ENCODE measurements around the gene IGSF9. TPM values are rescaled to one million over a fixed set of nuclear protein-coding genes. Genes with fewer than 3 reads are reported as not detected.

The IGSF9 gene
- total and polyA plus RNA-seq, 2 of the 13 experiments (the other 11 are each of a cell fraction or from before 2014, with no cell fraction given), result 0.03 TPM; not detected in 1

DNA sequence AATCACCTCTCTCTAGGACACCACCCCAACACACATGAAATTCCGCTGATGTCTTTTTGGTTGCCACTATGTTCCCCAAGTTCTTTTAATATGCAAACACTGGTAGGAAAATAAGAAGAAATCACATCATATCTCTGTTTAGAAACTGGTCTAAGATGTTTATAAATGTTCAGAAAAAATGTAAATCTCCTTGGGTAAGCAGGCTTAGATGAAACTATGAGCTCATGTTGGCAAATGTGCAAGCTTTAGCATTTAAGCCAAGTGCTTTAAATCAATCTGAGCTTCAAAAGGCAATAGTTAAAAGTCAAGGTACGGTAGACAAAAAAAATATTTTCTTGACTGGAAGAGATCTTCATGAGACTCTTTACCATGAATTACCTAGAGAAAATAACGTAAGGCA lies 33.8 kb upstream of the IGSF9 start:
- H3K9me3 ChIP-seq (ENCODE audit: low read length), result no peaks in the 10 kb centered on the region
- H4K20me1 ChIP-seq (ENCODE audit: insufficient read depth, low read length), result no peaks in the 10 kb centered on the region
- no peaks in the 10 kb centered on the region for H3K79me2 ChIP-seq (ENCODE audit: insufficient read depth, low read length)
- no peak overlapping the region for H3K4me3 ChIP-seq (replicated peaks in 1 of 3; ENCODE audit: insufficient read depth in 1 of 3, low read depth in 2 of 3, low read length in 3 of 3)
- FAIRE-seq, result no peak
- no TSS peak for BruUV-seq (replicated peaks)
- H3K4me1 ChIP-seq (ENCODE audit: insufficient read depth, low read length), result no peaks in the 10 kb centered on the region
- peaks cover 1 to 10% of the 10 kb centered on the region in 2 experiments; a peak in 1 of 5 replicates for H3K27me3 ChIP-seq (ENCODE audit: control insufficient read depth in 1 of 2, insufficient read depth in 2 of 2, low read length in 2 of 2)
- CTCF ChIA-PET (ENCODE audit: low intra/inter-chr PET ratio, low total read pairs), result no interaction called here
- no peak overlapping the region for H3K9ac ChIP-seq (ENCODE audit: insufficient read depth, low read depth, low read length)
- no peak for DNase-seq (ENCODE audit: low spot score)
- no peak for ATAC-seq
- H3K27ac ChIP-seq (ENCODE audit: extremely low read length, insufficient read depth, low read length), result no peak overlapping the region
- in situ Hi-C loops (cut with HindIII; ENCODE audit: extremely low pct_ligation_motif_present, low pct_unique_long_range_greater_than_20kb), result no loop called here
- POLR2A ChIA-PET, result no interaction called here
- H3K4me2 ChIP-seq (ENCODE audit: low read depth, low read length), result no peak overlapping the region
- no peak overlapping the region for H2AFZ ChIP-seq (ENCODE audit: low read length)
- TF ChIP-seq, protein P1, sequence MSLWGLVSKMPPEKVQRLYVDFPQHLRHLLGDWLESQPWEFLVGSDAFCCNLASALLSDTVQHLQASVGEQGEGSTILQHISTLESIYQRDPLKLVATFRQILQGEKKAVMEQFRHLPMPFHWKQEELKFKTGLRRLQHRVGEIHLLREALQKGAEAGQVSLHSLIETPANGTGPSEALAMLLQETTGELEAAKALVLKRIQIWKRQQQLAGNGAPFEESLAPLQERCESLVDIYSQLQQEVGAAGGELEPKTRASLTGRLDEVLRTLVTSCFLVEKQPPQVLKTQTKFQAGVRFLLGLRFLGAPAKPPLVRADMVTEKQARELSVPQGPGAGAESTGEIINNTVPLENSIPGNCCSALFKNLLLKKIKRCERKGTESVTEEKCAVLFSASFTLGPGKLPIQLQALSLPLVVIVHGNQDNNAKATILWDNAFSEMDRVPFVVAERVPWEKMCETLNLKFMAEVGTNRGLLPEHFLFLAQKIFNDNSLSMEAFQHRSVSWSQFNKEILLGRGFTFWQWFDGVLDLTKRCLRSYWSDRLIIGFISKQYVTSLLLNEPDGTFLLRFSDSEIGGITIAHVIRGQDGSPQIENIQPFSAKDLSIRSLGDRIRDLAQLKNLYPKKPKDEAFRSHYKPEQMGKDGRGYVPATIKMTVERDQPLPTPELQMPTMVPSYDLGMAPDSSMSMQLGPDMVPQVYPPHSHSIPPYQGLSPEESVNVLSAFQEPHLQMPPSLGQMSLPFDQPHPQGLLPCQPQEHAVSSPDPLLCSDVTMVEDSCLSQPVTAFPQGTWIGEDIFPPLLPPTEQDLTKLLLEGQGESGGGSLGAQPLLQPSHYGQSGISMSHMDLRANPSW (CRISPR knock-in tag; IDR thresholded peaks at IDR 0.05; ENCODE audit: borderline replicate concordance), result no peak
- TF ChIP-seq ATRX (CRISPR knock-in tag; IDR thresholded peaks at IDR 0.05; ENCODE audit: borderline replicate concordance) (no peak), ZBTB3 (CRISPR knock-in tag; IDR thresholded peaks at IDR 0.05; ENCODE audit: borderline replicate concordance, low read depth) (no peak), ZFX (CRISPR knock-in tag; IDR thresholded peaks at IDR 0.05; ENCODE audit: low read depth) (no peak), JARID2 (CRISPR knock-in tag; IDR thresholded peaks at IDR 0.05; ENCODE audit: insufficient replicate concordance) (no peak), ZNF136 (CRISPR knock-in tag; IDR thresholded peaks at IDR 0.05; ENCODE audit: low read depth) (no peak), ONECUT2 (CRISPR knock-in tag; IDR thresholded peaks at IDR 0.05) (no peak), ZNF331 (CRISPR knock-in tag; IDR thresholded peaks at IDR 0.05) (no peak), ZNF569 (CRISPR knock-in tag; IDR thresholded peaks at IDR 0.05; ENCODE audit: borderline replicate concordance) (no peak), ZNF33B (CRISPR knock-in tag; IDR thresholded peaks at IDR 0.05) (no peak), ZBTB20 (CRISPR knock-in tag; IDR thresholded peaks at IDR 0.05; ENCODE audit: borderline replicate concordance, low read depth) (no peak), MIER2 (CRISPR knock-in tag; IDR thresholded peaks at IDR 0.05) (no peak), ZNF776 (CRISPR knock-in tag; IDR thresholded peaks at IDR 0.05) (no peak)
- TF ChIP-seq, protein P2, sequence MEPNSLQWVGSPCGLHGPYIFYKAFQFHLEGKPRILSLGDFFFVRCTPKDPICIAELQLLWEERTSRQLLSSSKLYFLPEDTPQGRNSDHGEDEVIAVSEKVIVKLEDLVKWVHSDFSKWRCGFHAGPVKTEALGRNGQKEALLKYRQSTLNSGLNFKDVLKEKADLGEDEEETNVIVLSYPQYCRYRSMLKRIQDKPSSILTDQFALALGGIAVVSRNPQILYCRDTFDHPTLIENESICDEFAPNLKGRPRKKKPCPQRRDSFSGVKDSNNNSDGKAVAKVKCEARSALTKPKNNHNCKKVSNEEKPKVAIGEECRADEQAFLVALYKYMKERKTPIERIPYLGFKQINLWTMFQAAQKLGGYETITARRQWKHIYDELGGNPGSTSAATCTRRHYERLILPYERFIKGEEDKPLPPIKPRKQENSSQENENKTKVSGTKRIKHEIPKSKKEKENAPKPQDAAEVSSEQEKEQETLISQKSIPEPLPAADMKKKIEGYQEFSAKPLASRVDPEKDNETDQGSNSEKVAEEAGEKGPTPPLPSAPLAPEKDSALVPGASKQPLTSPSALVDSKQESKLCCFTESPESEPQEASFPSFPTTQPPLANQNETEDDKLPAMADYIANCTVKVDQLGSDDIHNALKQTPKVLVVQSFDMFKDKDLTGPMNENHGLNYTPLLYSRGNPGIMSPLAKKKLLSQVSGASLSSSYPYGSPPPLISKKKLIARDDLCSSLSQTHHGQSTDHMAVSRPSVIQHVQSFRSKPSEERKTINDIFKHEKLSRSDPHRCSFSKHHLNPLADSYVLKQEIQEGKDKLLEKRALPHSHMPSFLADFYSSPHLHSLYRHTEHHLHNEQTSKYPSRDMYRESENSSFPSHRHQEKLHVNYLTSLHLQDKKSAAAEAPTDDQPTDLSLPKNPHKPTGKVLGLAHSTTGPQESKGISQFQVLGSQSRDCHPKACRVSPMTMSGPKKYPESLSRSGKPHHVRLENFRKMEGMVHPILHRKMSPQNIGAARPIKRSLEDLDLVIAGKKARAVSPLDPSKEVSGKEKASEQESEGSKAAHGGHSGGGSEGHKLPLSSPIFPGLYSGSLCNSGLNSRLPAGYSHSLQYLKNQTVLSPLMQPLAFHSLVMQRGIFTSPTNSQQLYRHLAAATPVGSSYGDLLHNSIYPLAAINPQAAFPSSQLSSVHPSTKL (CRISPR knock-in tag; IDR thresholded peaks at IDR 0.05), result no peak
- intact Hi-C loops (cut with micrococcal nuclease; ENCODE audit: unreplicated experiment), result no loop called here
- WGBS (ENCODE audit: low lambda C conversion rate), result 27% methylated on average over 3 of the region's 3 CpGs
- no peaks in the 10 kb centered on the region for H3K36me3 ChIP-seq (replicated peaks in 1 of 2; ENCODE audit: control insufficient read depth in 1 of 2, insufficient read depth in 2 of 2, low read length in 2 of 2)
